H1 (cell line): ENCODE measurements around the gene IGLL1. TPM values are rescaled to one million over a fixed set of nuclear protein-coding genes. Genes with fewer than 3 reads are reported as not detected.

Experiments used
- CTCF ChIA-PET: fragments of 300-600 bp; sonication (Branson Sonifier 250); formaldehyde crosslinking; loops from one replicate; lab custom pipeline; 2021; ENCODE audit not compliant: partially characterized antibody; lab: Charles Lee
- POLR2A ChIA-PET: fragments of 300-600 bp; sonication (Branson Sonifier 250); formaldehyde crosslinking; loops from one replicate; lab custom pipeline; 2021; ENCODE audit warnings: inconsistent platforms; ENCODE audit not compliant: partially characterized antibody; lab: Charles Lee
- DNase-seq, 2 experiments: peaks; one replicate each; pipeline versions ENCODE4 v3.0.0 to v3.0.0-alpha.2; 2010 to 2022; ENCODE audit warnings: low spot score in 2 of 2, low read depth in 1 of 2, mixed read lengths in 1 of 2
- FAIRE-seq: peaks from 2 replicates; lab custom pipeline; 2011; peaks lifted over from hg19 to GRCh38; lab: Jason Lieb, UNC
- H2AFZ ChIP-seq: 2 replicates; pipeline ENCODE4 v1.8.1; 2012; ENCODE audit warnings: low read length, inconsistent platforms
- H2AK5ac ChIP-seq: 2 replicates; pipeline ENCODE4 v1.6.1; 2013; ENCODE audit warnings: low read depth, low read length
- H2BK120ac ChIP-seq: replicated peaks from 2 replicates; pipeline ENCODE3; 2013; ENCODE audit warnings: low read depth, low read length, inconsistent platforms
- H2BK12ac ChIP-seq: 2 replicates; pipeline ENCODE4 v1.6.1; 2013; ENCODE audit warnings: low read depth, low read length
- H2BK15ac ChIP-seq: 2 replicates; pipeline ENCODE4 v1.6.1; 2013; ENCODE audit warnings: low read length
- H2BK20ac ChIP-seq: 2 replicates; pipeline ENCODE4 v1.6.1; 2013; ENCODE audit warnings: low read length
- H2BK5ac ChIP-seq: 2 replicates; pipeline ENCODE4 v1.6.1; 2013; ENCODE audit warnings: low read depth, low read length
- H3K14ac ChIP-seq: 2 replicates; pipeline ENCODE4 v1.6.1; 2013; ENCODE audit warnings: inconsistent platforms; ENCODE audit not compliant: insufficient read length
- H3K18ac ChIP-seq: 2 replicates; pipeline ENCODE4 v1.6.1; 2013; ENCODE audit warnings: low read length; ENCODE audit errors: extremely low read depth
- H3K23ac ChIP-seq: 2 replicates; pipeline ENCODE4 v1.6.1; 2013; ENCODE audit warnings: inconsistent platforms; ENCODE audit not compliant: insufficient read length
- H3K23me2 ChIP-seq: 2 replicates; pipeline ENCODE4 v1.6.1; 2013; ENCODE audit warnings: low read depth, low read length
- H3K27ac ChIP-seq: 2 replicates; pipeline ENCODE4 v1.6.1; 2011; ENCODE audit warnings: low read depth, low read length, inconsistent platforms
- H3K27me3 ChIP-seq, 4 experiments: replicated peaks in 1 of 4; 1 replicate in 1 of 4; 2 replicates in 3 of 4; pipeline versions ENCODE4 v1.6.1 to v1.8.1; 2011 to 2013; ENCODE audit warnings: low read length in 3 of 4, mild to moderate bottlenecking in 3 of 4, inconsistent platforms in 2 of 4, mixed read lengths in 2 of 4, moderate library complexity in 1 of 4; ENCODE audit not compliant: control insufficient read depth in 3 of 4, insufficient read depth in 3 of 4; ENCODE audit errors: extremely low read depth in 1 of 4
- H3K36me3 ChIP-seq, 4 experiments: 2 replicates each; pipeline versions ENCODE4 v1.6.1 to v1.8.1; 2011 to 2013; ENCODE audit warnings: mild to moderate bottlenecking in 4 of 4, low read length in 3 of 4, moderate library complexity in 2 of 4, control low read depth in 1 of 4, inconsistent platforms in 1 of 4; ENCODE audit not compliant: insufficient read depth in 4 of 4, control insufficient read depth in 2 of 4
- H3K4ac ChIP-seq: replicated peaks from 2 replicates; pipeline ENCODE3; 2013; ENCODE audit warnings: low read length, low read depth, mixed read lengths, inconsistent platforms; ENCODE audit not compliant: insufficient read length
- H3K4me1 ChIP-seq, 4 experiments: replicated peaks in 1 of 4; 1 replicate in 1 of 4; 2 replicates in 3 of 4; pipeline versions ENCODE4 v1.6.1 to v1.8.1; 2011 to 2013; ENCODE audit warnings: low read length in 3 of 4, inconsistent platforms in 2 of 4, mixed read lengths in 1 of 4; ENCODE audit not compliant: insufficient read depth in 4 of 4, control insufficient read depth in 3 of 4
- H3K4me2 ChIP-seq, 2 experiments: 2 replicates each; pipeline versions ENCODE4 v1.6.1 to v1.8.1; 2011 to 2013; ENCODE audit warnings: low read depth in 2 of 2, low read length in 2 of 2, control low read depth in 1 of 2, inconsistent platforms in 1 of 2, mild to moderate bottlenecking in 1 of 2; ENCODE audit not compliant: insufficient read depth in 1 of 2
- H3K4me3 ChIP-seq, 4 experiments: fragments of 200-600, 300-600 bp in 1 of 4; sonication (generic), shearing (Covaris generic), sonication (Bioruptor Twin) in 1 of 4; 2 replicates each; pipeline versions ENCODE4 v1.5.1 to v1.8.1; 2011 to 2016; ENCODE audit warnings: low read length in 4 of 4, low read depth in 3 of 4, control low read depth in 2 of 4, inconsistent platforms in 2 of 4, mild to moderate bottlenecking in 2 of 4, mixed read lengths in 1 of 4, moderate library complexity in 1 of 4; ENCODE audit not compliant: insufficient read depth in 2 of 4; ENCODE audit errors: extremely low read depth in 1 of 4
- H3K56ac ChIP-seq: replicated peaks from 2 replicates; pipeline ENCODE3; 2013; ENCODE audit warnings: low read depth, mild to moderate bottlenecking, mixed read lengths, low read length, inconsistent platforms; ENCODE audit not compliant: insufficient read length
- H3K79me1 ChIP-seq: 2 replicates; pipeline ENCODE4 v1.6.1; 2013; ENCODE audit warnings: low read depth, low read length, control low read depth
- H3K79me2 ChIP-seq, 2 experiments: 2 replicates each; pipeline versions ENCODE4 v1.6.1 to v1.8.1; 2012 to 2013; ENCODE audit warnings: low read length in 2 of 2, mild to moderate bottlenecking in 2 of 2, inconsistent platforms in 1 of 2; ENCODE audit not compliant: insufficient read depth in 2 of 2, control insufficient read depth in 1 of 2
- H3K9ac ChIP-seq, 4 experiments: replicated peaks in 1 of 4; 1 replicate in 1 of 4; 2 replicates in 3 of 4; pipeline versions ENCODE4 v1.6.1 to v1.8.1; 2011 to 2013; ENCODE audit warnings: low read depth in 3 of 4, low read length in 3 of 4, control low read depth in 2 of 4, mild to moderate bottlenecking in 2 of 4, moderate library complexity in 2 of 4, inconsistent platforms in 1 of 4; ENCODE audit errors: extremely low read depth in 1 of 4
- H3K9me3 ChIP-seq, 2 experiments: 2 replicates each; pipeline versions ENCODE4 v1.6.1 to v1.8.1; 2012 to 2013; ENCODE audit warnings: mild to moderate bottlenecking in 2 of 2, moderate library complexity in 2 of 2, control low read depth in 1 of 2, inconsistent platforms in 1 of 2, low read depth in 1 of 2, low read length in 1 of 2, mixed read lengths in 1 of 2; ENCODE audit not compliant: insufficient read depth in 2 of 2
- H4K20me1 ChIP-seq, 2 experiments: replicated peaks in 1 of 2; 2 replicates each; pipeline versions ENCODE3 to v1.8.1; 2011 to 2013; ENCODE audit warnings: inconsistent platforms in 2 of 2, low read length in 2 of 2, mild to moderate bottlenecking in 1 of 2; ENCODE audit not compliant: insufficient read depth in 2 of 2, control insufficient read depth in 1 of 2
- H4K5ac ChIP-seq: 2 replicates; pipeline ENCODE4 v1.6.1; 2013; ENCODE audit warnings: low read length, low read depth, mixed read lengths, inconsistent platforms; ENCODE audit not compliant: insufficient read length
- H4K8ac ChIP-seq: 2 replicates; pipeline ENCODE4 v1.8.0; 2013; ENCODE audit warnings: mild to moderate bottlenecking, moderate library complexity, low read length, inconsistent platforms; ENCODE audit not compliant: insufficient read depth; ENCODE audit errors: extremely low read depth
- H4K91ac ChIP-seq: replicated peaks from 2 replicates; pipeline ENCODE3; 2013; ENCODE audit warnings: low read length, mixed read lengths, inconsistent platforms; ENCODE audit not compliant: insufficient read length
- JUND ChIP-seq: IDR thresholded peaks from 2 replicates; pipeline ENCODE4 v1.6.1; 2011; ENCODE audit warnings: mild to moderate bottlenecking, improper control_type of control experiment, low read length
- KDM5A ChIP-seq: fragments of 200-600 bp; IDR thresholded peaks from 2 replicates; pipeline ENCODE4 v1.7.1; 2012; ENCODE audit warnings: mild to moderate bottlenecking, low read length, inconsistent platforms, mixed read lengths
- SRF ChIP-seq: IDR thresholded peaks from 2 replicates; pipeline ENCODE4 v1.6.1; 2011; ENCODE audit warnings: mild to moderate bottlenecking, low read depth, low read length, moderate library complexity
- WGBS, 2 experiments: shearing (Covaris generic) in 1 of 2; methylation state at CpG; one replicate each; pipeline versions ENCODE4 v1.1.6 to v1.1.7; 2013 to 2015; ENCODE audit warnings: low lambda C conversion rate in 2 of 2, mixed read lengths in 2 of 2, inconsistent platforms in 1 of 2, low coverage in 1 of 2, missing lambda C conversion rate in 1 of 2; ENCODE audit not compliant: insufficient replicate concordance in 2 of 2, insufficient coverage in 1 of 2, insufficient read length in 1 of 2; ENCODE audit errors: extremely low coverage in 1 of 2, missing lambda C conversion rate in 1 of 2; 5-methylcytosine and 5-hydroxymethylcytosine counted together
- polyA plus RNA-seq, 7 experiments: library from polyadenylated mRNA; depleted of rRNA in 3 of 7; stranded (reverse) in 5 of 7; unstranded in 2 of 7; fragments of >200 nt in 5 of 7; fragments of 200-250 nt in 2 of 7; gene quantifications; 1 replicate in 5 of 7; 2 replicates in 1 of 7; 4 replicates in 1 of 7; pipeline versions ENCODE4 v1.2.1 to v1.2.3, GENCODE V29; 2011 to 2013; ENCODE audit warnings: missing spikeins in 2 of 7, mixed read lengths in 2 of 7
- total RNA-seq: library from RNA; stranded (reverse); fragmentation: NEBNext Ultra II Directional; extraction: Animal tissue kit (Norgen Biotek cat#: 25700); gene quantifications from 2 replicates; pipeline ENCODE4 v1.2.1, GENCODE V29; 2021

Gene IGLL1
- total and polyA plus RNA-seq, 2 of the 8 experiments (the other 6 are each of a cell fraction or from before 2014, with no cell fraction given) = not detected

GRCh38 chr22:23563111-23563510 is 17.0 kb downstream of the IGLL1 start:
- no peak overlapping the region for H2BK15ac ChIP-seq
- no peak overlapping the region for H2BK120ac ChIP-seq
- peaks cover 0 to 3% of the 10 kb centered on the region in 2 experiments for H4K20me1 ChIP-seq
- H3K27me3 ChIP-seq = peaks cover 4 to 29% (median 23%) of the 10 kb centered on the region in 4 experiments
- no peak for DNase-seq
- POLR2A ChIA-PET = no interaction called here
- no peak overlapping the region for H3K4ac ChIP-seq
- H3K79me1 ChIP-seq = no peaks in the 10 kb centered on the region
- H3K23ac ChIP-seq = no peak overlapping the region
- H3K27ac ChIP-seq = no peak overlapping the region
- no peaks in the 10 kb centered on the region for H3K36me3 ChIP-seq
- peaks cover 11% of the 10 kb centered on the region; the same call in 1 of the 2 replicates for H3K23me2 ChIP-seq
- no peaks in the 10 kb centered on the region for H3K79me2 ChIP-seq
- FAIRE-seq = no peak
- no peak overlapping the region for H3K14ac ChIP-seq
- no peak overlapping the region for H3K9ac ChIP-seq
- no peak overlapping the region for H2AK5ac ChIP-seq
- TF ChIP-seq SRF (no peak), KDM5A (no peak), JUND (no peak)
- H4K8ac ChIP-seq = no peak overlapping the region
- CTCF ChIA-PET = interaction anchor here (4.2 kb wide), 1 partner anchor 28 kb away, joined by 17 read pairs; no protein-coding TSS in a partner anchor
- no peak overlapping the region for H3K4me2 ChIP-seq
- no peaks in the 10 kb centered on the region for H3K9me3 ChIP-seq
- no peak overlapping the region for H4K5ac ChIP-seq
- H3K18ac ChIP-seq = no peak overlapping the region
- H2AFZ ChIP-seq = no peak overlapping the region
- H3K4me3 ChIP-seq = no peak overlapping the region
- no peak overlapping the region for H4K91ac ChIP-seq
- H3K4me1 ChIP-seq = peaks cover 0 to 14% (median 10%) of the 10 kb centered on the region in 4 experiments; a peak in 6 of 7 replicates
- no peak overlapping the region for H3K56ac ChIP-seq
- H2BK12ac ChIP-seq = no peak overlapping the region
- 86% methylated on average over 9 of the region's 9 CpGs; no CpG with 5 or more reads in 1 of the 2 experiments for WGBS, 2 experiments
- no peak overlapping the region for H2BK5ac ChIP-seq
- no peak overlapping the region for H2BK20ac ChIP-seq
